Karpas-422 (cell line): ENCODE measurements around the gene MYO1C. TPM values are rescaled to one million over a fixed set of nuclear protein-coding genes. Genes with fewer than 3 reads are reported as not detected.
"Not testable (repeated sequence)": the region's sequence is repeated elsewhere in the genome, so short reads cannot be mapped to it uniquely, and the experiment has no call there.

Source experiments
- DNase-seq: peaks from one replicate; pipeline ENCODE4 v3.0.0-alpha.2; 2015
- H2AFZ ChIP-seq: fragments of 200-600 bp; sonication (generic); 2 replicates; pipeline ENCODE4 v1.6.1; 2014; ENCODE audit warnings: antibody characterized with exemption, low read length, mixed read lengths
- H3K27ac ChIP-seq: fragments of 200-600 bp; sonication (generic); 2 replicates; pipeline ENCODE4 v1.5.1; 2014; ENCODE audit warnings: mild to moderate bottlenecking, low read length, moderate library complexity
- H3K27me3 ChIP-seq: fragments of 200-600 bp; sonication (generic); 2 replicates; pipeline ENCODE4 v1.6.1; 2014; ENCODE audit warnings: low read length, mixed read lengths
- H3K36me3 ChIP-seq: fragments of 200-600 bp; sonication (generic); 2 replicates; pipeline ENCODE4 v1.6.1; 2014; ENCODE audit warnings: low read length, mixed read lengths; ENCODE audit not compliant: insufficient read depth
- H3K4me1 ChIP-seq: fragments of 200-600 bp; sonication (generic); 2 replicates; pipeline ENCODE4 v1.6.1; 2014; ENCODE audit warnings: mild to moderate bottlenecking, low read length, mixed read lengths
- H3K4me2 ChIP-seq: fragments of 200-600 bp; sonication (generic); 2 replicates; pipeline ENCODE4 v1.6.1; 2014; ENCODE audit warnings: low read length, low read depth, mild to moderate bottlenecking; ENCODE audit not compliant: poor library complexity, severe bottlenecking
- H3K4me3 ChIP-seq: fragments of 200-600 bp; sonication (generic); 2 replicates; pipeline ENCODE4 v1.5.1; 2014; ENCODE audit warnings: mild to moderate bottlenecking, antibody characterized with exemption, low read length, mixed read lengths
- H3K79me2 ChIP-seq: fragments of 200-600 bp; sonication (generic); 2 replicates; pipeline ENCODE4 v1.6.1; 2014; ENCODE audit warnings: mild to moderate bottlenecking, low read length, mixed read lengths
- H3K9ac ChIP-seq: fragments of 200-600 bp; sonication (generic); 2 replicates; pipeline ENCODE4 v1.6.0; 2014; ENCODE audit warnings: low read length
- H3K9me2 ChIP-seq: fragments of 200-600 bp; sonication (generic), shearing (Covaris generic); replicated peaks from 2 replicates; pipeline ENCODE4 v1.6.0; 2014; ENCODE audit warnings: mild to moderate bottlenecking, low read length, moderate library complexity; ENCODE audit not compliant: insufficient read depth
- H3K9me3 ChIP-seq: fragments of 300-700, 200-600 bp; sonication (generic); 2 replicates; pipeline ENCODE4 v1.6.1; 2014; ENCODE audit warnings: low read length, mixed read lengths
- H4K20me1 ChIP-seq: fragments of 200-600 bp; sonication (generic); 2 replicates; pipeline ENCODE4 v1.6.1; 2014; ENCODE audit warnings: mild to moderate bottlenecking, antibody characterized with exemption, low read length, low read depth; ENCODE audit not compliant: insufficient read depth
- total RNA-seq: library from RNA; depleted of rRNA; stranded (reverse); fragments of >200 nt; shearing (Covaris generic); gene quantifications from 2 replicates; pipeline ENCODE4 v1.2.3, GENCODE V29; 2014; ENCODE audit warnings: low replicate concordance

The MYO1C gene
- total RNA-seq, 1 experiment from 2014 or later = 14.7 TPM

DNA sequence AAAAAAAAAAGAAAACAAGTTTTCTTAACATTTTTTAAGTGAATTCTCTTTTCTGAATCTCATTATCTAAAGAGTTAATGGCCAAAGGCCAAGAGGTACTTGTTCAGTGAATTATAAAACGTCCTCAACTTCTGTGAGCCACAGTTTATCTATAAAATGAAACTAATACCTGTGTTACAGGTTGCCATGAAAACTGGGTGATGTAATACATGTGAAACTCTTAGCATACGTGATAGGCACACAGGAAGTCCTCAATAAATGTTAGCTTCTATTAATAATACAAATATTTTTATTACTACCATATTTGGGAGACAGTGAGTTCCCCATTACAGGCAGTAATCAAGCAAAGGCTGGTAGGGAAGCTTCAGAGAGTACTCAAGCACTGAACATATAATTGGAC, 37.4 kb upstream of the MYO1C start:
- Histone ChIP-seq H3K9me3 (no peaks in the 10 kb centered on the region), H3K27ac (no peak overlapping the region), H3K36me3 (peaks cover 25% of the 10 kb centered on the region), H3K4me1 (no peaks in the 10 kb centered on the region), H3K9ac (no peak overlapping the region), H3K9me2 (no peaks in the 10 kb centered on the region), H2AFZ (no peak overlapping the region), H3K79me2 (no peaks in the 10 kb centered on the region), H3K27me3 (no peaks in the 10 kb centered on the region), H3K4me3 (no peak overlapping the region), H4K20me1 (no peaks in the 10 kb centered on the region), H3K4me2 (no peak overlapping the region)
- DNase-seq = no peak

DNA sequence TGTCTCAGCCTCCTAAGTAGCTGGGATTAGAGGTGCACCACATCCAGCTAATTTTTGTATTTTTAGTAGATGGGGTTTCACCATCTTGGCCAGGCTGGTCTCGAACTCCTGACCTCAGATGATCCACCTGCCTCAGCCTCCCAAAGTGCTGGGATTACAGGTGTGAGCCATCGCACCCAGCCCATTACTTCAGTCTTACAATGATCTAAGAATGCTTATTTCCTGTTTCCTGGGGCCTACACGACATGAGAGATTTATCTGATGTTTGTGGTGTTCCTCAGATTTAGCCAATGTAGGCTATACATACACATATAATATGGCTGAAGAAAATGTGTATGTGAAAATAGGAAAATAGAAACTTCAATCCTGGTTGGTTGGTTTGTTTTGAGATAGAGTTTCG, 34.4 kb upstream of the MYO1C start:
- H3K9me3 ChIP-seq, H3K27me3 ChIP-seq, DNase-seq, H4K20me1 ChIP-seq, H3K4me2 ChIP-seq, H3K9me2 ChIP-seq, H3K9ac ChIP-seq, H3K79me2 ChIP-seq, H3K4me1 ChIP-seq, H2AFZ ChIP-seq, H3K27ac ChIP-seq, H3K4me3 ChIP-seq: not testable (repeated sequence)
- H3K36me3 ChIP-seq = peaks cover 12% of the 10 kb centered on the region

GRCh38 chr17:1522626-1523025, 30.1 kb upstream of the MYO1C start:
- Histone ChIP-seq H3K4me3 (no peak overlapping the region), H2AFZ (no peak overlapping the region), H3K9me2 (no peaks in the 10 kb centered on the region), H3K9me3 (no peaks in the 10 kb centered on the region), H3K4me2 (no peak overlapping the region), H3K27me3 (no peaks in the 10 kb centered on the region), H3K79me2 (peaks cover 9% of the 10 kb centered on the region), H3K36me3 (peaks cover 8% of the 10 kb centered on the region; the same call in 1 of the 2 replicates), H3K4me1 (peaks cover 7% of the 10 kb centered on the region), H3K9ac (no peak overlapping the region), H3K27ac (no peak overlapping the region), H4K20me1 (no peaks in the 10 kb centered on the region)
- no peak for DNase-seq

DNA sequence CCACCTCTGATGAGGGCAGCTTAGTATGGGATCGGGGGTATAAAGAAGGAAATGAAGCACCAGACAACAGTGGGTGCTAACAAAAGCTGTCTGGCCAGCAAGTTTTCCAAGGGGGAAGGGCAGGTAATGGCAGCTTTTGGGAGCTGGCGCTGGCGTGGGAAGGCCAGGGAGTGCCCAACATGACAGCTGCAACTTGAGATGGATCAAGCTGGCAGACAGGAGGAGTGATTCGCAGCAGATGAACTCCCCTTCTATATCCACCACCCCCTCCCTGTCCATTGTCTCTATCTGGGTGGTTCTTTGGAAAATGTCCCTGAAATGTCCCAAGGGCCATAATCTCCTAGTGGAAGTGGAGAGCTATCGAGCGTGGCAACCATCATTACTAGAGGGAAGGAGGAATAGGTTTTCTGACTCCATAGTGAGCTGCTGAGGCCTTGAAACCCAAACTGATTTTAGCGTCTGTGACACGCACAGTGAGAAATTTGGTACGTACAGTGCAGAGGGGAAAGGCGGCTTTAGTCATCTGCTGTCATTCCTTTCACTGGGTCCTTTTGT, 28.7 kb upstream of the MYO1C start:
- no peak overlapping the region for H3K27ac ChIP-seq
- H2AFZ ChIP-seq = no peak overlapping the region
- no peak overlapping the region for H3K9ac ChIP-seq
- peaks cover 10% of the 10 kb centered on the region for H3K4me1 ChIP-seq
- no peaks in the 10 kb centered on the region for H3K9me2 ChIP-seq
- H3K4me3 ChIP-seq = no peak overlapping the region
- no peak for DNase-seq
- no peaks in the 10 kb centered on the region for H3K9me3 ChIP-seq
- H3K79me2 ChIP-seq = peaks cover 16% of the 10 kb centered on the region
- H3K27me3 ChIP-seq = no peaks in the 10 kb centered on the region
- H3K4me2 ChIP-seq = no peak overlapping the region
- H3K36me3 ChIP-seq = peaks cover 5% of the 10 kb centered on the region; the same call in 1 of the 2 replicates
- H4K20me1 ChIP-seq = no peaks in the 10 kb centered on the region

DNA sequence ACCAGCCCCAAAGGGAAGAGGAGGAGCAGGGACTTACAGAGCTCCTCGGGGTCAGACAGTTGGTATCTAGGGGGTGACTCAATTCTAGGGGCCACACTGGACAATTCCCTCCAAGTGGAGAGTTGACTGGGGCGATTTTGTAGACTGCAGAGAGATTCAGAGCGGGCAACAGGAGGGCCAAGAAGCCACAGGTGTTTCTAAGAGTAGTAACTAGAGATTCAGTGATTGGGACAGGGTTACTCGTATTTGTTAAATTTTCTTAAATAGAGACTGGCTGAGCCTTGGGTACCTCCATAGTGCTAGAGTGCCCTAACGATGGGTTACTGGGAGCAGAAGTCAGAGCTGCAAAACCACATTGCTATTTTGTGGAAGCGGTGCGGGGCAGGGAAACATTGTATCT, 27.2 kb upstream of the MYO1C start:
- H2AFZ ChIP-seq = no peak overlapping the region
- H3K27me3 ChIP-seq = no peaks in the 10 kb centered on the region
- no peaks in the 10 kb centered on the region for H4K20me1 ChIP-seq
- H3K36me3 ChIP-seq = no peaks in the 10 kb centered on the region
- no peak overlapping the region for H3K4me2 ChIP-seq
- no peaks in the 10 kb centered on the region for H3K9me2 ChIP-seq
- no peak overlapping the region for H3K4me3 ChIP-seq
- DNase-seq = no peak
- H3K27ac ChIP-seq = no peak overlapping the region
- no peaks in the 10 kb centered on the region for H3K9me3 ChIP-seq
- H3K79me2 ChIP-seq = peaks cover 30% of the 10 kb centered on the region
- H3K4me1 ChIP-seq = peaks cover 20% of the 10 kb centered on the region
- H3K9ac ChIP-seq = no peak overlapping the region

GRCh38 chr17:1518410-1518809, 25.9 kb upstream of the MYO1C start:
- Histone ChIP-seq H4K20me1 (no peaks in the 10 kb centered on the region), H3K79me2 (peaks cover 34% of the 10 kb centered on the region), H3K9me3 (no peaks in the 10 kb centered on the region), H3K9ac (peak overlapping the region; percentile 95; the same call in 1 of the 2 replicates), H3K36me3 (no peaks in the 10 kb centered on the region), H3K4me1 (peaks cover 20% of the 10 kb centered on the region), H3K27me3 (no peaks in the 10 kb centered on the region), H3K4me2 (peak overlapping the region; percentile 97), H2AFZ (no peak overlapping the region), H3K27ac (no peak overlapping the region), H3K9me2 (no peaks in the 10 kb centered on the region), H3K4me3 (peak overlapping the region; percentile 89; the same call in 1 of the 2 replicates)
- DNase-seq = no peak

GRCh38 chr17:1516388-1517161, 24.1 kb upstream of the MYO1C start, which contains the start of gene INPP5K:
TSS of gene INPP5K (minus strand) at chr17:1516612. CDS start at chr17:1516499, 113 bp downstream.
- peak within 1 kb of the TSS; percentile 34; the same call in 1 of the 2 replicates for H3K27ac ChIP-seq
- H3K4me2 ChIP-seq = peak within 1 kb of the TSS; percentile 97
- no peaks in the 10 kb centered on the region for H3K27me3 ChIP-seq
- no peaks in the 10 kb centered on the region for H3K9me2 ChIP-seq
- H2AFZ ChIP-seq = peak within 1 kb of the TSS; percentile 85; the same call in 1 of the 2 replicates
- peaks cover 34% of the 10 kb centered on the region for H3K79me2 ChIP-seq
- peak within 1 kb of the TSS; percentile 89 for H3K4me3 ChIP-seq
- DNase-seq = peak; percentile 99
- H4K20me1 ChIP-seq = no peaks in the 10 kb centered on the region
- H3K36me3 ChIP-seq = no peaks in the 10 kb centered on the region
- H3K9ac ChIP-seq = peak within 1 kb of the TSS; percentile 95
- H3K9me3 ChIP-seq = no peaks in the 10 kb centered on the region
- peaks cover 20% of the 10 kb centered on the region for H3K4me1 ChIP-seq

DNA sequence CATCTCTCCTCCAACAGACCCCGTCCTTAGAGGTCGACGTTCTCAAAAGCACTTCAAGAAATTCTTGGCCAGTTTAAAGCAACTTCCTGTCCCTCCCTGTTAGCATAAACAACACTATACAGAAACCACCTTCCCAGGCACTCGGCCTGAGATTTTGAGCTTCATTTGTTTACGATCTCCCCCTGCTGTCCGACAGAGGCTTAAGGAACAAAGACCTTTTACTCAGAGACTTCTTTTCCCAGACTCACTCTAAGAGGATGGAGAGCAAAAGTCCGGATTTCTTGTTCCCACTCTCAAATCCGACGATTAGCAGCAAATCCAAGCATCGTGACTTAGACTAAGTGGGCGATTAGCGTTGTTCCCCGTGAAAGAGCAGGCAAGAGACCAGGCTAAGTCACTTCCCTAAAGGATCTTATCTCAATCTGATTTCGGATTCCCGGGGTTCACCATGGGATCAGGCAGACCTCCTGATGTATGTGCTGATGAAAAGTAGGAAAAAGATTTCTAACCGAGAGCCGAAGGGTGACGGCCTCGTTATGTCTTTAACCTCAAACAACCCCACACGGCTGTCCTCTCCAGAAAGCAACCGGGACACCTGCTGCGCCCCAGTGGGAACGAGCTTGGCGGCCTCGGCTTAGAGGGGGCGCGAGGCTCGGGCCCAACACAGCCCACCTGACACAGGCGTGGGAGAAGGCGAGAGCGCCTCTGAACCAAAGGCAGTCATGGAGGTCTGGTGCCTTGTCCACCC, 23.3 kb upstream of the MYO1C start:
- H3K36me3 ChIP-seq = no peaks in the 10 kb centered on the region
- no peaks in the 10 kb centered on the region for H3K9me3 ChIP-seq
- DNase-seq = peak; percentile 81
- no peak overlapping the region for H3K27ac ChIP-seq
- H3K4me3 ChIP-seq = peak overlapping the region; percentile 89
- H3K27me3 ChIP-seq = no peaks in the 10 kb centered on the region
- no peaks in the 10 kb centered on the region for H4K20me1 ChIP-seq
- peak overlapping the region; percentile 61; the same call in 1 of the 2 replicates for H2AFZ ChIP-seq
- peaks cover 20% of the 10 kb centered on the region for H3K4me1 ChIP-seq
- H3K9me2 ChIP-seq = no peaks in the 10 kb centered on the region
- peak overlapping the region; percentile 77 for H3K9ac ChIP-seq
- peak overlapping the region; percentile 94 for H3K4me2 ChIP-seq
- H3K79me2 ChIP-seq = peaks cover 34% of the 10 kb centered on the region
